Non-pigmented ciliary epithelial cell (primary cell): ENCODE data around the gene CSNK1G1.
"Not testable (repeated sequence)": the region's sequence is repeated elsewhere in the genome, so short reads cannot be mapped to it uniquely, and the experiment has no call there.

Experiments used
- DNase-seq: peaks from one replicate; pipeline ENCODE4 v3.0.0-alpha.2; 2010; ENCODE audit warnings: low read depth

CSNK1G1 gene

GRCh38 chr15:64133623-64134344, 222.2 kb downstream of the CSNK1G1 start:
- DNase-seq: no peak

- DNase-seq: no peak
These were observed 223.8 kb downstream of the CSNK1G1 start for GRCh38 chr15:64132217-64132616.

GRCh38 chr15:64131547-64131946, 224.4 kb downstream of the CSNK1G1 start:
- DNase-seq: no peak

GRCh38 chr15:64130159-64130558, 225.8 kb downstream of the CSNK1G1 start:
- no peak for DNase-seq

GRCh38 chr15:64127521-64128270, 228.3 kb downstream of the CSNK1G1 start:
- no peak for DNase-seq

- DNase-seq: no peak
These were observed 230.0 kb downstream of the CSNK1G1 start for GRCh38 chr15:64125978-64126377.

GRCh38 chr15:64122936-64123351, 233.0 kb downstream of the CSNK1G1 start:
- no peak for DNase-seq

GRCh38 chr15:64122444-64122843, 233.5 kb downstream of the CSNK1G1 start:
- DNase-seq: no peak

GRCh38 chr15:64121614-64122013, 234.4 kb downstream of the CSNK1G1 start:
- no peak for DNase-seq

GRCh38 chr15:64120322-64120721, 235.7 kb downstream of the CSNK1G1 start:
- DNase-seq: not testable (repeated sequence)

GRCh38 chr15:64117759-64118487, 238.1 kb downstream of the CSNK1G1 start:
- DNase-seq: no peak
